Activated CD4-positive, alpha-beta memory T cell treated with anti-CD3 and anti-CD28 coated beads, Interleukin-2, amount 10 ng/mL, durations not matched to agents 7 days and 5 days (primary cell): ENCODE data around the gene ACOXL. TPM values are rescaled to one million over a fixed set of nuclear protein-coding genes. Genes with fewer than 3 reads are reported as not detected.

Experiments used
- CTCF ChIA-PET: fragments of 350-600 bp; sonication (Branson Sonifier 250); formaldehyde crosslinking; loops from one replicate; lab custom pipeline; 2021; ENCODE audit warnings: antibody characterized with exemption, inconsistent platforms; lab: Charles Lee
- POLR2A ChIA-PET: fragments of 350-600 bp; sonication (Branson Sonifier 250); formaldehyde crosslinking; loops from one replicate; lab custom pipeline; 2021; ENCODE audit warnings: antibody characterized with exemption; lab: Charles Lee
- DNase-seq: peaks from one replicate; pipeline ENCODE4 v3.0.0-alpha.2; 2020
- H3K27ac Mint-ChIP-seq: one replicate; pipeline ENCODE4 v1.8.0; 2021; ENCODE audit warnings: mild to moderate bottlenecking, mixed read lengths
- H3K27me3 Mint-ChIP-seq: one replicate; pipeline ENCODE4 v1.8.0; 2021; ENCODE audit warnings: mixed read lengths
- H3K36me3 Mint-ChIP-seq: one replicate; pipeline ENCODE4 v1.8.0; 2021; ENCODE audit warnings: low read depth, mixed read lengths
- H3K4me1 Mint-ChIP-seq: one replicate; pipeline ENCODE4 v1.8.0; 2021; ENCODE audit warnings: mixed read lengths
- H3K4me3 Mint-ChIP-seq: one replicate; pipeline ENCODE4 v1.8.0; 2021; ENCODE audit warnings: mild to moderate bottlenecking, mixed read lengths
- H3K9me3 Mint-ChIP-seq: one replicate; pipeline ENCODE4 v1.8.0; 2021; ENCODE audit warnings: mixed read lengths
- total RNA-seq, 2 experiments: library from RNA; stranded (reverse); gene quantifications; one replicate each; pipeline ENCODE4 v1.2.3, GENCODE V29; 2021

Gene ACOXL
- total RNA-seq, 2 experiments from 2014 or later: 0.18 to 0.30 TPM

DNA sequence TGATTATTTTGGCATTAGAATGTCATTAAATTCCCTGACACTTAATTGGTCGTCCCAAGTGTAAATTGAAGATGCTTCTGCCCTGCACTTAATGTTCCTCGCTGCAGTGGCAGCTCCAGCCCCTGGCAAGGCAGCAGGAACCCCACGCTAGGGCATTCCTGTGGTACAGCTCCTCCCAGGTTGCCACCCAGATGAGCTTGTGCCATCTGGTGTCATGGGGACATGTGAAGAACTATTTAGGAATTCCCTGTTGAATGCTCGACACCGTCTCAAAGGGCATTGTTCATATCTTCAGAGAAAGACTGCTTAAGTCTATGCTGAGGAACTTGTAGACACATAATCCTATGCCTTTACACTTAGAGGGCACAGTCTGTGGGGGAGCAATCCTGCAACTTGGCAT, 427.3 kb downstream of the ACOXL start:
- CTCF ChIA-PET: no interaction called here
- H3K4me3 Mint-ChIP-seq: no peak overlapping the region
- no peak for DNase-seq
- peaks cover 12% of the 10 kb centered on the region for H3K36me3 Mint-ChIP-seq
- H3K27ac Mint-ChIP-seq: no peak overlapping the region
- peaks cover 13% of the 10 kb centered on the region for H3K27me3 Mint-ChIP-seq
- POLR2A ChIA-PET: no interaction called here
- no peaks in the 10 kb centered on the region for H3K9me3 Mint-ChIP-seq
- H3K4me1 Mint-ChIP-seq: peaks cover 16% of the 10 kb centered on the region

DNA sequence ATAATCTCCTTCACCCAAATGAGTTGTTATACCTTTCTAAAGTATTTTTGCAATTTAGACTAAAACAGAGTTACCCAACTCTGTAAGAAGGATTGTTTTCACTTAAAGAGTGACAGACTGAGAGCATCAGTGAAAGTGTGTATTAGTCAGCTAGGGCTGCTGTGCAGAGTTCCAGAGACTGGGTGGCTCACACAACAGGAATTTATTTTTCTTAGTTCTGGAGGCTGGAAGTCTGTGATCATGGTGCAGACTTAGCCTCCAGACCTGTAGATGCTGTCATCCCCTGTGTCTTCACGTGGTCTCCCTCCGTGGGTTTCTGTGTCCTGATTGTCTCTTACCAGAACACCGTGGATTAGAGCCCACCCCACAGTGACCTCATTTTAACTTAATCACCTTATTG, 428.4 kb downstream of the ACOXL start:
- CTCF ChIA-PET: no interaction called here
- no peak for DNase-seq
- Mint-ChIP-seq H3K4me3 (no peak overlapping the region), H3K36me3 (peaks cover 22% of the 10 kb centered on the region), H3K9me3 (no peaks in the 10 kb centered on the region), H3K27ac (no peak overlapping the region), H3K27me3 (peaks cover 13% of the 10 kb centered on the region), H3K4me1 (peaks cover 16% of the 10 kb centered on the region)
- POLR2A ChIA-PET: no interaction called here

DNA sequence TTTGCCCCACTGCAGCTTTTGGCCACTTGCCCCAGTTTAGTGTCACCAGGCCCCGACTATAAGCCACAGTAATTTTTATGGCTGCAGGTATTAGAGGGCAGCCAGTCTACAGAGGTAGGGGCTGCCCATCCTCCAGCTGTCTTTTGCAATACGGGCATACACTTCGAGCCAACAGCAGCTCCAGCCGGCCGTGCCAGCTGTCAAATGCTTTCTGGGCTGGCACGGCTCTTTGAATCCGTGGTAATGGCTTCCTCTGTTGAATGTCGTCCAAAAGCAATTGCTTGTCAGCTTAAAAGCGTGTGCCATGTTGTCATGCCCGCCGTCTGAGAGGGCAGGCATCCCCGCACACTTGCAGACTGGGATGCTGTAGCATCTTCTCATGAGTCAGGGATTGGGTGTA, 429.6 kb downstream of the ACOXL start:
- Mint-ChIP-seq H3K9me3 (no peaks in the 10 kb centered on the region), H3K4me1 (peaks cover 16% of the 10 kb centered on the region), H3K27ac (no peak overlapping the region), H3K36me3 (peaks cover 17% of the 10 kb centered on the region), H3K27me3 (peaks cover 11% of the 10 kb centered on the region), H3K4me3 (no peak overlapping the region)
- ChIA-PET CTCF (no interaction called here), POLR2A (no interaction called here)
- DNase-seq: no peak

DNA sequence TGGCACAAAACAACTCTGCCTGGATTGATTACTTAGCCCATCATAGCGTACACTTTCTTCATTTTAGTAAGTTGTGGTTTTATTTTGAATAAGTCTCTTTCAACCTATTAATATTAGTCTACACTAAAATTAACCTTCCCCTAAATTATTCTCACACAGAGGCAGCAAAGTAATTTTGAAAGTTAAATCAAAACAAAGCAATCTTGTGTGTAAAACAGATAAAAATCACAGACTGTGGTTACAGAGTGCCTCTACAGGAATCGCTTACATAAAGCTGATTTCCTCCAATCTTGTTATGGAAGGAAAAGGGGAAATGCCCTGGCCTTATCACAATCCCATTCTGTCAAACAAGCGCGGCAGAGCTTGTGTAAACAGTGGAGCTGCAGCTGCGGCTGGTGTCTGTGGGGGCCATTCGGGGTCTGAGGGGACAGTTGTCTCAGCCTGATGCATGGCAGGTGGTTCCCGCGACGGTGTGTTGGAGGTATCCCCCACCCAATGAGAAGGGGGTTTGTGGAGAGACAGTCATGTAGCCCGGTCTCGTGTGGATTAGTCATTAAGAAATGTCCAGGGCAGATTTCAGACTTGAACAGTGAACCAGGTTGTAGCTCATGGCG, 430.5 kb downstream of the ACOXL start:
- no peak for DNase-seq
- Mint-ChIP-seq H3K4me1 (peaks cover 23% of the 10 kb centered on the region), H3K27me3 (peaks cover 10% of the 10 kb centered on the region), H3K4me3 (no peak overlapping the region), H3K36me3 (peaks cover 16% of the 10 kb centered on the region), H3K9me3 (no peaks in the 10 kb centered on the region), H3K27ac (no peak overlapping the region)
- ChIA-PET CTCF (no interaction called here), POLR2A (no interaction called here)

DNA sequence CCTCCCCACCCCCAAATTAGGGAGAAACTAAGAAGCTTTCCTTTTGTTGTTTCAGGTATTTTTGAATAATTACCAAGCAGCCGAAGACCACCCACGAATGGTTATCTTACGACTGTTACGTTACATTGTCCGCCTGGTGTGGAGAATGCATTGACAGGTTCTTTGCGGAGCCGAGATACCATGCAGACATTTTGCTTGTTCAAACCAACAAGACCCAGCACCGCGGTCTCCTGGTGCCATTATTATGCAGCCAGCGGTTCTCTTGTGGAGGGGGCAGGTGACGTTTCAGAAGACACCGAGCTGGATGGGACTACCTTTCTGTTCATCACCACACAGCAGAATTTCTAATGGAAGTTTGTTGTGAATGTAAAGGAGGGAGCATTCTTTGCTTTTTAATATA, 431.7 kb downstream of the ACOXL start:
- peaks cover 35% of the 10 kb centered on the region for H3K4me1 Mint-ChIP-seq
- H3K27me3 Mint-ChIP-seq: peaks cover 13% of the 10 kb centered on the region
- H3K9me3 Mint-ChIP-seq: no peaks in the 10 kb centered on the region
- ChIA-PET POLR2A (no interaction called here), CTCF (no interaction called here)
- DNase-seq: no peak
- no peak overlapping the region for H3K4me3 Mint-ChIP-seq
- peaks cover 16% of the 10 kb centered on the region for H3K36me3 Mint-ChIP-seq
- no peak overlapping the region for H3K27ac Mint-ChIP-seq

DNA sequence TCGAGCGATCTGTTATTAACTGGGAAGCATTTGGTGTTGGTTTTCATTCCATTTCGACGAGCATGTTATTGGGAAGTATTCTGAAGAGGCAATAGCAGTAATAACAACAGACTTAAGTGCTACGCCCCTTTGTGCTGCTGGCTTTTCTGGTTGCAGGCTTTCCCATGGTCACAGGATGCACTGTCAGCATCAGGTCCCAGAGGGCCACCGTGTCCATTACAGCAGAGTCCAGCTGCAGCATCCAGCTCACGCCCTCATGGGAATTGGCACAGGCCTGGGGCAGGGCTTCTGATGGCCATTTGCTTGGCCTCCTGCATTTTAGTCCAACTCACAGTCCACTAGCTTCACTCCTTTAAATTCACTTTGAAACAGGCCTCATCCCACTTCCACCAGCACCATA, 432.7 kb downstream of the ACOXL start:
- H3K4me1 Mint-ChIP-seq: peaks cover 39% of the 10 kb centered on the region
- no peak for DNase-seq
- H3K4me3 Mint-ChIP-seq: no peak overlapping the region
- POLR2A ChIA-PET: no interaction called here
- H3K36me3 Mint-ChIP-seq: peaks cover 16% of the 10 kb centered on the region
- no peaks in the 10 kb centered on the region for H3K9me3 Mint-ChIP-seq
- CTCF ChIA-PET: no interaction called here
- H3K27me3 Mint-ChIP-seq: peaks cover 21% of the 10 kb centered on the region
- no peak overlapping the region for H3K27ac Mint-ChIP-seq

DNA sequence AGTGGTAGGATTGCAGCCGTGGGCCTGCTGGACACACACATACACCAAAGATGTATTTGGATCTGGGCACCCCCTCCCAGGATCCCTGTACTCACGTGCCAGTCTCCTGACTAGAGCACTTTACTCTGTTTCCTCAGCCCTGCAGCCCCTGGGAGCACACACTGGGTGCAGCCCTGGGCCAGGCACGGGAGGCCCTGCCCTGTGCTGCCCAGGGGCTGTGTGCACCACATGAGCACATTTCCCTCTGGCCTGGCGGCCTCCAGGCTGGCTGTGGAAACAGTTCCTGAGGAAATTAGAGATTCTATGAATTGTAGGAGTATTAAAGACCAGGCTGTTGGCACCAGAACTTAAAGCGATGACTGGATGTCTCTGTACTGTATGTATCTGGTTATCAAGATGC, 433.7 kb downstream of the ACOXL start:
- no peak overlapping the region for H3K4me3 Mint-ChIP-seq
- peaks cover 26% of the 10 kb centered on the region for H3K27me3 Mint-ChIP-seq
- POLR2A ChIA-PET: no interaction called here
- no peak for DNase-seq
- H3K27ac Mint-ChIP-seq: no peak overlapping the region
- H3K36me3 Mint-ChIP-seq: peaks cover 16% of the 10 kb centered on the region
- CTCF ChIA-PET: no interaction called here
- H3K9me3 Mint-ChIP-seq: no peaks in the 10 kb centered on the region
- peaks cover 40% of the 10 kb centered on the region for H3K4me1 Mint-ChIP-seq

DNA sequence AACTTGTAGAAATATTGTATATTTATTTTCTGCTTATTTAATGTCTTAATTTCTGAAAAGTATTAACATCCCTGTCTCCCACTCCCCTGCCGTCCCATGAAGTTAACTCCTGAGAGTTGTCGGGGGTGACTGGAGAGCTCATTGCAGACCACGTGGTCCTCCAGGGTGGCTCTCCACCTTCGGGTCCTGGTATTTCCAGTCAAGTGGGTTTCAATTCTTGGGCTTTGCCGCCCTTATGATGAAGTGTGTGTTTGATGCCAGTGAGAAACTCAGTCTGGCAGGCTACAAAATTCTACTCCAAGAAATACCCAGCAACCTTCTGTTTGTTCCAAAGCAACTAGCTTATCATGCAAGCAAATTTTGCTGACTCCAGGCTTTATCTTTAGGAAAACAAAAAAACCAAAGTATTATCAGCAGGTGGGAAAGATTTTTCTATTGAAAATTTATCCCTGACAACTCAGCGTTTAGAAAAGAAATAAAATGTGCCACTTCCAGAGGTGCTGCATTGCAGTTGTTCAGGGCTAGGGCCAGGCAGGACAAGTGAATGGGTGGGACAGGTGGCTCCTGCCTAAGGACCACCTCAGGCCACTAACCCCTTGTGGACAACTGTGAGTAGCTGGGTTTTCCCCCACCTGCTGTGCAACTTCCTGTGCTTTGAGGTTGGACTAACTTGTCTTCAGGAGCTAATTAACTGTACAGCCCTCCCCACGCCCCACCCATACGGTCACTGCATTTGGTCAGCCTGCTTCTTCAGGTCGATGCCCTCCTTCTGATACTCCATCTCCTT, 434.9 kb downstream of the ACOXL start:
- H3K9me3 Mint-ChIP-seq: no peaks in the 10 kb centered on the region
- ChIA-PET CTCF (interaction anchor here (1.7 kb wide), 1 partner anchor 10 kb away, joined by 5 read pairs; no protein-coding TSS in a partner anchor), POLR2A (no interaction called here)
- no peak for DNase-seq
- H3K36me3 Mint-ChIP-seq: peaks cover 16% of the 10 kb centered on the region
- peaks cover 36% of the 10 kb centered on the region for H3K4me1 Mint-ChIP-seq
- peaks cover 34% of the 10 kb centered on the region for H3K27me3 Mint-ChIP-seq
- H3K4me3 Mint-ChIP-seq: no peak overlapping the region
- H3K27ac Mint-ChIP-seq: no peak overlapping the region

DNA sequence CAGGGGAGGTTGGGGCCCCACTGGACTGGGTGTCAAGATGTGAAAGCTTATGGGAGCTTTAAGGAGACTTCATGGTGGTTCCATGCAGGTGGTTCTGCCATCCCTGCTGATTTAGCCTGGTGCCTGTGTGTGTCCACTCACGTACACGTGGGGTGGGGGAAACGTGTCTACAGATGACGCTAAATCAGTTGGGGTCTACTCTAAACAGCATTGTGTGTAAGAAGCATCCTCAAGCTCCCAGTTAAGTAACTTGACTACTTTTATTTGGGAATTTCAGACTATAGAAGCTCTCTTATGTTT, 435.4 kb downstream of the ACOXL start:
- POLR2A ChIA-PET: interaction anchor here (1.1 kb wide), 1 partner anchor 48 kb away, joined by 3 read pairs; no protein-coding TSS in a partner anchor
- peaks cover 16% of the 10 kb centered on the region for H3K36me3 Mint-ChIP-seq

More for the DNA sequence above, 435.4 kb downstream of the ACOXL start:
- CTCF ChIA-PET: interaction anchor here (1.7 kb wide), 1 partner anchor 11 kb away, joined by 5 read pairs; no protein-coding TSS in a partner anchor
- H3K4me1 Mint-ChIP-seq: peaks cover 30% of the 10 kb centered on the region
- no peaks in the 10 kb centered on the region for H3K9me3 Mint-ChIP-seq
- no peak overlapping the region for H3K27ac Mint-ChIP-seq
- no peak overlapping the region for H3K4me3 Mint-ChIP-seq
- no peak for DNase-seq
- peaks cover 37% of the 10 kb centered on the region for H3K27me3 Mint-ChIP-seq

Other genes with a start within 250 kb of the ACOXL start
- gene RGPD6, start 155.4 kb upstream of the ACOXL start, total RNA-seq: 1 to 10 TPM; 6.1 to 7.8 TPM
- gene BUB1, start 54.5 kb upstream of the ACOXL start, total RNA-seq: 100 to 1,000 TPM; 114 to 120 TPM